ENCODE measurements around the gene VPS4A.

GRCh38 chr16:69267633-69268032 is 43.5 kb upstream of the VPS4A start:
- TF ChIP-seq CTCF (IDR thresholded peaks at IDR 0.05) (no peak), POLR2A (IDR thresholded peaks at IDR 0.05) (no peak)
